Activated naive CD4-positive, alpha-beta T cell treated with anti-CD3 and anti-CD28 coated beads, Interleukin-2, amount 50 U/mL, for 16 hours (primary cell): Measurements from ENCODE around the gene SEMA5B.

Experiments used
- DNase-seq: peaks from one replicate; pipeline ENCODE4 v3.0.0-alpha.2; 2020

The SEMA5B gene

DNA sequence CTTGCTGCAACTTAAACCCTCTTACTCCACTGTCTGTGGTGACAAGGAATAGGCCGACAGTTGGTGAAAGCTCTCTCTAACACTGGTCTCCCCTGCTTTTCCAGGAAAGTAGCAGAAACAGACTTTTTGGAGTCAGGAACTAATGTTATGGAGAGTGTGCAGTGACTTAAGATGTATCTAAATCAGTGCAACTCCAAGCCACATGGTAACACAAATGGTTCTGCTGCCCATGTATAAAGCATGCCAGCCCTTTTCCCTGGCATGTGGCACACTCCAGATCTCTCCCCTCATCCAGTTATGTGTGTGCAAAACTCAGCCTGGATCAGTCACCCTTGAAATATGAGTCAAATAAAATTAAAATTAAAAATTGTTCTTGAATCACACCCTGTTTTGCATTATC is 55.4 kb downstream of the SEMA5B start:
- DNase-seq: no peak

DNA sequence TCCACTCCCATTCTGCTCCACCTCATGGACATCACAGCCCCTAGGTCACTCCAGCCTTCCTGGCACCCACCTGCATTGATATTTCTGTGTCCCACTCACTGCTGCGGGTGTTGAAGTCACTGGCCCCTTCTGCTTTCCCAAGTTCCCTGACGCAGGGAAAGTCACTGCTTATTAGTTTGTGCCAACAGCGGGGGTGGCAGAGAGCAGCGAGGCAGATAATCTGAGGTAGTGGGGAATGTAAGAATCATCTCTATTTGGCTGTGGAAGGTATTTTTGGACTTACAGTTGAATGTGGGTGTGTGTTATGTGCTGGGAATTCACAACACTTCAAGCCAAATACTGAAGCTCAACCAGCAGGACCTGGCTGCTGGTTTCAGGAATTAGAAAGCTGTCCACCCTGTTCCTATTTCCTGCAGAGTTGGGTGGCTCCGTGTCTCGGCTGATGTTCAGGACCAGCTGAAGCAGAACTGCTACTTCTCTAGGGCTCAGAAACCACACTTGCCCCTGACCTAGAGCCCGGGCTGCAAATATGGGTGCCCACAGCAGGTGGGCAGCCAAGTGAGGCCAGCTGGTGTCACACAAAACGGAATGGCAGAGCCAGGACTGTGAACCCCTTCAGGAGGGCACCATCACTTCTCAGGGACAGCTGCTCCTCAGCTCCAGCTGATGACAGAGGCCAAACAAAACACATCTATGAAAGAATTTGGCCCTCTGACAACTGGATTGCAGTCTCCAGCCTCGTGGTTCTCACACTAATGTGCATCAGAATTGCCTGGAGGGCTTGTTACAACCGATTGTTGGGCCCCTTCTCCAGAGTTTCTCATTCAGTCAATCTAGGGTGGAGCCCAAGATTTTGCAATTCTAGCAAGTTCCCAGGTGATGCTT is 57.7 kb downstream of the SEMA5B start:
- no peak for DNase-seq

DNA sequence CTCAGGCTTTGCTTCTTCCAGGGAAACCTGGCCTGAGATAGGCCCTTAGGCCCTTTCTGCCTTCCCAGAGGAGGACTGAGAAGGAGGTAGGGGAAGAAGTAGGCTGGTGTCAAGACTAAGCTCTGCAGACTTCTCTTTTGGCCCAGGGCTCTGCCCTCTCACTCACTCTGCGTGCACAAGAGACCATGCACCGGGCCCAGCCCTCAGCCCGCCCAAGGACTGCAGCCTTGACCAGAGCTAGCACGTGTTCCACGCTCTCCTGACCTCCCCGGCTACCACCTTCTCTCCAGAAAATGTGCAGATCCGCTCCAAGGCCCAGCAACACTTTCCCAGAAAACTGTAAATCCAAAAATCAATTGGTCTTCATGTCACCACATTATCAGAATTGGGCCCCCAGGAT is 59.8 kb downstream of the SEMA5B start:
- no peak for DNase-seq

DNA sequence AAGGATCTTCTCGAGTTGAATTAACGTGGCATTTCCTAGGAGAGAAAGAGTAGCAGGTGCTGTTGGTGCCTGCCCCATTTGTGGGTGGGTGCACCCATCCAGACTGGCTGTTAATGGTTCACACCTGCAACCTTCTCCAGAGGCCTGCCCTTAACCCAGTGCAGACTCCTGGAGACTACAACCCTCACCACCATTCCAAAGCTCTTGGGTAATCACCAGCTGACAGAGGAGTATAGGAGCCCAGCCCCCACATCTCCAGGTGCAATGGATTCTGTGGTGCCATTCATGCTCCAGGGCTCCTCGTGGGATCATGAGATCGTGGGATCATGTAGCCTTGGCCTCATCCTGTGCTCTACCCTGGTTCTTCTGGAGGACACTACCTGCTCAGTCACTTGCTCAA is 60.2 kb downstream of the SEMA5B start:
- no peak for DNase-seq

DNA sequence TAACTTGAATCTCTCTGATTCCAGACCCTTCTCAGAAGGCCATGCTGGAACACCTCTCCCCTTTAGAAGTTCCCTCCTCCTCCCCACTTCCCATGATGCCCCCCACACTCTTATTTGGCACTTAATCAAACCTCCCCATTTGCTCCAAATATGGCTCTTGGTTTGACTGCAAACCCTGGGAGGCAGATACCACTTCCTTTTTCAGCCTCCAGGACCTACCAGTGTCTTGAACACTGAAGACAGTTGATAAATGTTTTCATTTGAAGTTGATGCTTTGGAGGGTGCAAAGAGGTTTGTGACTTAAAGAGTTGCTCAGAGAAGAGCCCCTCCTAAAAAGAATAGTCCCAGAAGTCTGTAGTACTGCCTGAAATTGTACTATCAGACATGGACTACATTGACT is 61.5 kb downstream of the SEMA5B start:
- DNase-seq: no peak

DNA sequence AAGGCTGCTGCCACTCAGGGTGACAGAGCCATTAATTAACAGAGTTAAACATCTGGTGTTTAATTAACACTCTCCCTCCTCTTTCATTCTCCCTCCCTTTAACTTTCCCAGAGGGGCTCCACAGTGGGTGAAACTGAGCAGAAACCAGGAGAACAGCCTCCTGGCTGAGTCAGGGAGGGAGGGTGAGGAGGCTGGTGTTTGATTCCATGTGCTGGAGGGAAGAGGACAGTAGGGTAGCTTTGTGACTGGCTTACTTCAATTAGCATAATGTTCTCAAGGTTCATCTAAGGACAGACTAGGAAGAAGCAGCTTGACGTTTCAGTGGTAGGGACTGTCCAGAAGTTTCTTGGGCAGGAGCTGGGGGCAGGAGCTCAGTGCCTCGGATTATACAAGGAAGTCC is 62.8 kb downstream of the SEMA5B start:
- DNase-seq: no peak

DNA sequence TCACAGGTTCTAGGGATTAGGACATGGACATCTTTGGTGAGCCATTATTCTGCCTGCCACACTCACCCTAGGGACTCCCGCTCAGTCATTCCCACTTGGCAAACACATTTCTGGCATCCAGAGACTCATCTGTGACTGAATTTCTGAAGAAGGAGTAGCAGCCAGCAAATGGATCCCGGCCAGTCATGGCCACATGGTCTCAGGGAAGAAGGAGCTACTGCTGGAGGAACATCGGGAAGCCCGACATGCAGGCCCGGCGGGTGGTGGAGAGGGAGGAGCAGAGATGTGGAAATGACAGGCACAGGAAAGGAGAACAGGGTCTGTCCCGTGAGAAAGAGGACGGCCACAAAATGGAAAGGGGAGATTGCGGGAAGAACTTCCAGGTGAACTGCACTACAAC is 65.4 kb downstream of the SEMA5B start:
- no peak for DNase-seq

DNA sequence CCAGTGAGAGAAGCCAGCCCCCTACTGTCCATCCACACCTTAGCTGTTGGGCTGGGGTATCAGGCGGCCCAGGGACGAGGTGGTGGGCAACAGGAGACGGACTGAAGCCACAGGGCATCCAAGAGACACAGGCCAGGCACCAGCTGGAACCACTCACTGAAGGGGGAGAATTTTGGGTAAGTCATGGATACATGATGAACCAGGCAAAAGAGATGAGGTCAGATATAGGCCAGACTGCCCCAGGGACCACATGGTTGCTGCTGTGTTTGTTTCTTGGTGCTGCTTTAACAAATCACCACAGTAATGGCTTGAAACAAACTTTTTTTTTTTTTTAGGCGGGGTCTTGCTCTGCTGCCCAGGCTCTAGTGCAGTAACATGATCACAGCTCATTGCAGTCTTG is 66.4 kb downstream of the SEMA5B start:
- DNase-seq: no peak

DNA sequence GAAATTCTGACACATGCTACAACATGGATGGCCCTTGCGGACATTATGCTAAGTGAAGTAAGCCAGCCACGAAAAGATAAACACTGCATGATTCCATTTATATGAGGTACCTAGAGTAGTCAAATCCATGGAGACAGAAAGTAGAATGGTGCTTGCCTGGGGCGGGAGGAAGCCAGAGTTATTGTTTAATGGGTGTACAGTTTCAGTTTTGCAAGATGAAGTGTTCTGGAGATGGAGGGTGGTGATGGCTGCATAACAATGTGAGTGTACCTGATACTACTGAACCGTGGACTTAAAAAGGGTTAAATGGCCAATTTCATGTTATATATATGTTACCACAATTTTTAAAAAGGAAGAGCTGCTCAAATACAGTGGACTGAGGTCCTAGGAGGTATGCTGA is 66.9 kb downstream of the SEMA5B start:
- DNase-seq: no peak

DNA sequence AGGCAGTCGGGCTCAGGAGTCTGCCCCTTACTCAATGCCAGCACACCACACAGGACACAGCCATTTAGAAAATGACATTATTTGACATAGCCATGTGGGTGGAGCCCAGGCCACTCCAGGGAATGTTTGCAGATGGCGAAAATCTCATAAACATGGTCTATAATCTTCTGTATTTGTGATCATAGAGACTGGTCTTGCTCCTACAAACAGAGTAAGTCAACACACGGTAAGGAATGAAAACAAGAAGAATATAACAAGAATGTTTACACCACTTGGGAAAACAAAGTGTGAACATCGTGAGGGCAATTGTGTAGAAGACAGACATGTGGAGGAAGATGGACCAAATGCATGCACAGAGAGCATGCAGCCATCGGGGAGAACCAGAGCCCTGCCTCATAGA is 68.2 kb downstream of the SEMA5B start:
- DNase-seq: no peak

DNA sequence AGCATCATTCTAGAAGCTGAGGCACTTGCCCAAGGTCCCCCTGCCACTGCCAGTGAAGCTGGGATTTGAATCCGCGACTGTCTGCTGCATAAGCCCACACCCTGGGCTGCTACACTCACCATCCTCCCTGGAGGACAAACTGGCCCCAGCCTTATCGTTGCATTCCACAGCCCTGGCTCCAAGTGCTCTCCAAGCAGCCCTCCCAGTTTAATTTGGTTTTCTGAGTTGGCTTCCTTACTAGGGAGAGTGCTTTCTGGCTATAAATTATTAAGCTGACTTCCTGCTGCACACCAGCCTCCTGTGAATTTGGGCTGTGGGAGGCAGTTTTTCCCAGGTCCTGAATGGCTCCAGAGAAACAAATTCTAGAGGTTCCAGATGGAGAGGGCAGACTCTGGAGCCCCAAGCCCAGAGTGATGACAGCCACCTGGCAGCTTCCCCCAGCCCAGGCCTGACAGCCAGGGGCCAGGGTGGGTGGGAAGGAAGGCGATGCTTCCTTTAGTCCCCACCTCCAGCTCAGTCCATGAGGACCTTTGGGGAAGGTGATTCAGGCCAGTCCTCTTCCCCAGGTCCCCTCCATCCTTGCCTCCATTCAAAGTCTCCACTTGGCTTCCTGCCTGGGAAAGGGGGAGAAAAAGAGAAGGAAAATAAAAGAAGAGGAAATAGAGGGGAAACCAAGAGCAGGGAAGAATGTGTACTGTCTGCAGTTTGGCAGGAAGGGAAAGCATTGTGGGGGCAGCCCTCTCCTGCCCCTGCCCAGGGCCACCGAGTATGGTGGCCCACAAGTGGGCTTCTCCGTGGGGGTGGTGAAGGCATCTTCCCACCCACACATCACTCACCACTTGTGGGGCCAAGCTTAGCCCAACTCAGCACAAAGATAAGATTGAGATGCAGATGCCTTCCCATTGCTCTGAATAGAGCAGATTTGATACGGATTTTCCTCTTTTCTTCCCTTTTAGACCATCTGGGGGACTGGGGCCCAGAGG is 69.6 kb downstream of the SEMA5B start:
- no peak for DNase-seq

DNA sequence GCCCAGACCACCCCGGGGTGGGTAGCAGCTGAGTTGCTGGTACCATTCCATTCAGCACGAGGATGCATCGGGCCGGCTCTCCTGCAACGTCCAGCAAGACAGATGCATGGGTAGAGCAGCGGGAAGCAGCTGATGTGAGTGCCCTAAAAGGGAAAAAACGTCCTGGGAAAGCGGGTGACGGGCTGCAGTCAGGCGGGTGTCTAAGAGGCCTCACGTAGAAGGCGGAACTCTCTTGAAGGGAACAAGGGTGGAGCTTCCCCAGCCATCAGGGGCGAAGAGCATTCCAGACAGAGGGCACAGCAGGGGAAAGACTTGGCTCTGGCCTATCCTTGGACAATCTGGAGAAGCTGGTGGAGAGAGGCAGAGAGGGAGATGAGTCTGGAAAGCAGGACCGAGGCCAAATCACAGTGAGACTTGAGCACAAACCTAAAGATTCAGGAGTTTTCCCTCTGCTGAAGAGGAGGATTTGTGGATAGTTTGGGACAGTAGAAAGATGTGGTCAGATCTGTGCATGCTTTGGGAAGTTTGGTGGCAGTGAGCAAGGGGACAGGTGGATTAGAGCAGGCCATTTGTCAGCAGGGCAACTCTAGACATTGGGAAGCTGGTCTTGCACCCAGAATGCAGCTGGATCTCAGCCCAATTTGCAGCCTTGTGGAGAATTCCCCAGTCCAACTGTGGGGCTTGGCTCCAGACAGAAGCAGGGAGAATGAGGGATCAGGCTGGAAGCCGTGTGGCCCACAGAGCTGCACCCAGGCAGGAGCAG is 70.7 kb downstream of the SEMA5B start:
- no peak for DNase-seq

DNA sequence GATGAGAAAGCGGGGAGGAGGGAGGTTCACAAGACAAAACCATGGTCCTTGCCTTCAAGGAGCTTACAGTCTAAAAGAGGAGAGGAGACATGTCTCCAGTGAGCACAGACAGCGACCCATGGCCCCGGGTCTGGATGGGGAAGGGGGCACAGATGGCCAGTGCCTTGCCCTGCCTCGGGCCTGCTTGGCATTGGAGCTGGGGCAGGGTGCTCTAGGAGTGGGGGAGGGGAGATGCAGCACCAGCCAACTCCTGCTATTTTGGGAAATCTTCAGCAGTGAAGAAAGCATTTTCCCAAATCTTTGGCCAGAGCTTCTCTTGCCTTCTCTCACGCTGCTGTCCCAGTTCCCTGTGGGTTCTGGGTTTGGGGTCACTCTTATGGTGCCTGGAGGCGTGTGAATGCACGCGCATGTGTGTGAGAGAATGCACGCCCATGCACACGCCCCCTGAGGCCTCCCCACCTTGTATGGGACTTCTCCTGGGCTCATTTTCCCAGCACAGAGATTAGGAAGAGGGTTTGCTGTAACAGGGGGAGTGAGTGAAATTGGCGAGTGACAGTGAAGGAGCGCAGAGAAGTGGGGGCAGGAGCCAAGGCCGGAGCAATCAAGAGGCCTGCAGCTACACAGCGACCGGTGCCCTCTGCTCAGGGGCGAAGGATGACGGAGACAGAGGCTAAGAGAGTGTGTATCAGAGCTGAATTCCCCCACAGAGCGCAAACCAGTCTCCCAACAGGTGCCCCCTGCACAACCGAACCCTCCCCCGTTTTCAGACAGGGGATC is 71.5 kb downstream of the SEMA5B start:
- DNase-seq: no peak

DNA sequence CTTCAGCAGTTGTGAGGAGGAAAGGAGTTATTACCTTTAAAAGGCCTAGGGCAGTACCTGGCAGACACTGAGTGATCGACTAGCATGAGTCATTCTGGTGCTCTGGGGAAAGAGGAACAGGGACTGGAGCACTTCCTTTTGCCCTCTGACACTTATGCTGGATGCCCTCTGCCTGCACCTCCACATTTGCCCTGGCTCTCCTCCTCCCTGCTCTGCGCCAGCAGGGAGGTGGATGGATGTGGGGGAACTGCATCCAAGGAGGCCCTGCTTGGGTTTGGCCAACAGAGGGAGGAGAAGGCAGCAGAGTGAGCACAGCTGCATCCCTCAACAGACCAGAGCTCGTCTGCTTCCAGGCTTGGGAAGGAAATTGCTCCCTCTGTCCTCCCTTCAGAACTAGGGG is 75.0 kb downstream of the SEMA5B start:
- no peak for DNase-seq

DNA sequence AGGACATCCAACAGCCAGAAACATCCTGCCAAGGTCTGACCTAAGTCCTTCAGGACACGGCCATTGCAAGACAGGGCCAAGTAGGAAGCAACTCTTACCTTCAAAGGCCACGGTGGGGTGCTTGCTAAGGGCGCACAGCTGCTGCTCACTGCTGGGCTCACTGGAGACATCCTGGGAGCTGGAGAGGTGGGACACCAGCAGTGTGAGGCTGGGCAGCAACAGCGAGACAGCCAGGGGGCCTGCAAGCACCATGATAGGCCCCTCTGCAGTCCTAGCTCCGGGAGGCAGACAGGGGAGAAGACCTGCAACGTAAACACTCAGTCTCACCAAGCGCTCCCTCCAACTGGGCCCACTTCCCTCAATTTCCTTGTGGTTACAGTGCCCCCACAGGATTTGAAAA is 79.2 kb downstream of the SEMA5B start:
- no peak for DNase-seq

DNA sequence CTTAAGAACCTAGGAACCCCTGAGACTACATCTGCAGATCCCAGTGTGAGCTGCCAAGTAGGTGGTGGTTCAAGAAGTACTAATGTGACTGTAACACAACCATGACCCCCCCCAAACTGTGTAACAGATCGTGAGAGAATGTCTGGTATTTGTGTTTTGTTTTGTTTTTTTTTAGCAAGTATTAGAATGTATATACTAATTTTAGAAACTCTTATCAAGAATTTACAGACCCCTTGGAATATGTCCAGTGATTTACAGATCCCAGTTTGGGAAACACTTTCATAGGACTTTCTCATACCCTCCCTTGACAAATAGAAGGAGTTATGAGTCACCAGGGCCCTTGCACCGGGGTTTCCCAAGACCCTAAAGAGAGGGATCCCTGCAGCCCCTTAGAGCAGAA is 79.8 kb downstream of the SEMA5B start:
- DNase-seq: no peak

DNA sequence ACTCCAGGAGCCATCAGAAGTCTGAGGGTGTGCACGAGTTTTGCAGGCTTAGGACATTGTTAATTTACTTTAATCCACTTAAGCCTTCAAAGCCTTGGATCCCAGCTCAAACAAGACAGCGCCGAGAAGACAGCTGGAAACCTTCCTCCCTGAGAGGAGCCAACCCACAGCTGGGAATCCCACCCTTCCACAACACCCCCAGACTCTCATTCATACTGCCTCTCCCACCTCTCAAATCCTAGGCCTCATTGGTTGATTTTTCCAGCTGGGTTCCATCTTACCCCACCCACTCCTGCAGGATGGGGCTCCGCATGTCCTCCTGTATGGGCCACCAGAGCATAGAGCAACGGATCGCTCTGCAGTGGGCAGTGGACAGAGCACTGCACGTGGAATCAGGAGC is 80.4 kb downstream of the SEMA5B start:
- no peak for DNase-seq

DNA sequence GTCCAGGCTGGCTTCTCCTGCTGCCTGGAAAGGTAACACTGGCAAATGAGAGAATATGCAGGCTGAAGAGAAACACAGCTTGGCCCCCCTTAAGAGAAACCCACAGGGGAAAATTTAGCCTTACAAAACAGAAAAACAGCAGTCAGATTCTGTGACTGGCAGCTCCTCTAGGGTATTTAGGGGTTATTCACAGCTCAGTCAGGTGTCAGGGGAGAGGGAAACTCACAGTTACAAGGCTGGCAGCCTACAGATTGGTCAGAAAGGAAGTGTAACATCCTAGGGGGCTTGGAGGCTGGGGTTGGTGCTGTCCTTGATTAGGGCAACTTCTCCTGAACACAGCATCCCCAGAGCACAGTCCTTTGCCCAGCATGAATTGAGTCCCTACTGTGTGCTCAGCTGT is 81.4 kb downstream of the SEMA5B start:
- DNase-seq: no peak

DNA sequence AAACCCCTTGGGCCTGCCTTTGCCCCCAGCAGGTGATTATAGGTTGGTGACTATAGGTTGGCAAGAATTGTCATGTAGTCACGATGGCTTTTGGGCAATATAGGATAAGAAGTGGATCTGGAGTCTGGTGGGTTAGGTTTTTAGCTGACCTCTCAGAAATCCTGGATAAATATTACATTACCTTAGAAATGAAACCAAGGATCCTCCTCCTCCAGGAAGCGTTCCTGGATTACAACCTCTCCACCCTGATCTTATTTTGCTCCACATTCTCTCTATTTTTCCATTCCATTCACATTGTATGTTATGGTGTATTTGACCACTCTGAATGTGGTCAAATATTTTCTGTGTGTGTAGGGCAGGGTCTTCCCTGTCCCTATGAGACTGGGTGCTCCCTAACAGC is 82.3 kb downstream of the SEMA5B start:
- DNase-seq: no peak

DNA sequence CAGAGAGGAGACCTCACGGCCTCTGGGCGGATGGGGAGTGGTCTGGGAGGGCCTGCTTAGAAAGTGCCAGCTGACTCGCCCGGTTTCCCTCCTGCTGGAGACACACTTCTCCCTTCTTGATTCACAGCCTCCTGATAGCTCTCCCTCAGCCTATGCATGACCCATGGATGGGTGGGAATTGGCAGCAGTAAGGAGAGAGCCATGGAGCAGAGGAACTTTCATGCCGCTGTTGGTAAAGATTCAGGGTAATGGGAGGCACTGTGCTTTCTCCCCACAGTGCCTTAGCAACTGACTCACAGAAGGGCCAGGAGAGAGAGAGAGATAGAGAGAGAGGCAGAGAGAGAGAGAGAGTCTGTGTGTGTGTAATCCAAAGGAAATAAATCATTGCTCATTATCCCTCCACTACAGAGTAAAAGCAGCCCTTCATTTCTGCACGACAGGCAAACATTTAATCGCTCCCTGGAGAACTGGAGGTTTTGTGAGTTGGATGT is 82.8 kb downstream of the SEMA5B start:
- DNase-seq: no peak

DNA sequence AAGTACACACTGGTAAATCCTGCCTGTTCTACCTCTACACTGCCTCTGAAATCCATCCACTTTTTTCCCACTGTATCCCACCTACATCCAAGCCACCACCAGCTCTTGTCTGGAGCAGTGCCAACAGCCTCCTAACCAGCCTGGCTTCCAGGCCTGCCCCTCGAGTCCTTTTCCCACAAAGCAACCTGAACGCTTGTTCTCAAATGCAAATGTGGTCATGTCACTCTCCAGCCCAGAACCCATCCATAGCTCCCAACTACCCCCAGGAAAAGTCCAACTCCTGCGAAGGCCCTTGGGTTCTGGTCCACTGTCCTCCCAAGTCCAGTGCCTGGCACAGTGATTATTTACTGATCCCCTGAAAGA is 83.8 kb downstream of the SEMA5B start:
- DNase-seq: no peak
